ENCODE measurements around the gene ATP9A.

GRCh38 chr20:51800872-51801121 lies 32.6 kb upstream of the ATP9A start:
- no peak for TF ChIP-seq CTCF (IDR thresholded peaks at IDR 0.05)
- no peak for TF ChIP-seq POLR2A (IDR thresholded peaks at IDR 0.05)

Data from body of pancreas (tissue), 4 donors.